RKO (cell line): ENCODE data around the gene TIMM23.
A peak's percentile ranks its signal among the peaks of the same experiment; 100 is the strongest.
"Not testable (repeated sequence)": the region's sequence is repeated elsewhere in the genome, so short reads cannot be mapped to it uniquely, and the experiment has no call there.

Experiments used
- DNase-seq: peaks from one replicate; pipeline ENCODE4 v3.0.0-alpha.2; 2016; ENCODE audit warnings: low spot score

The TIMM23 gene, protein sequence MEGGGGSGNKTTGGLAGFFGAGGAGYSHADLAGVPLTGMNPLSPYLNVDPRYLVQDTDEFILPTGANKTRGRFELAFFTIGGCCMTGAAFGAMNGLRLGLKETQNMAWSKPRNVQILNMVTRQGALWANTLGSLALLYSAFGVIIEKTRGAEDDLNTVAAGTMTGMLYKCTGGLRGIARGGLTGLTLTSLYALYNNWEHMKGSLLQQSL

GRCh38 chr10:45972106-45972812 is at the start of gene TIMM23:
TIMM23 (plus strand) TSS chr10:45972489; CDS start chr10:45972625, 136 bp downstream.
- DNase-seq, result peak; percentile 94

DNA sequence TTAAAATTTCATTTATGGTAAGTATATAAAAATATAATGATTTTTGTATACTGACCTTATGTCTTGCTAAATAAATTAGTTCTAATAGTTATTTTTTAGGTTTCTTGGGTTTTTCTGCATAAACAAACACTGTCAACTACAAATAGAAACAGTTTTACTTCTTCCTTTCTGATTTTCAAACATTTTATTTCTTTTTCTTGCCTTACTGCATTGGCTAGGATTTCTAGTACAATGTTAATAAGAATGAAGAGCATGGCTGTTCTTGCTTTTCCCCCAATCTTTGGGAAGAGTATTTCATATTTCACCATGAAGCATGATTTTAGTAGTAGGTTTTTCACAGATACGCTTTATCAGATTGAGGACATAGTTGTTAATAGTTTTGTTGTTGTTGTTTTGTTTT is 45.5 kb upstream of the TIMM23 start:
- not testable (repeated sequence) for DNase-seq

- not testable (repeated sequence) for DNase-seq
These were observed 41.0 kb upstream of the TIMM23 start for GRCh38 chr10:45931305-45931704.

GRCh38 chr10:45934788-45935187 is 37.5 kb upstream of the TIMM23 start:
- DNase-seq, result not testable (repeated sequence)

DNA sequence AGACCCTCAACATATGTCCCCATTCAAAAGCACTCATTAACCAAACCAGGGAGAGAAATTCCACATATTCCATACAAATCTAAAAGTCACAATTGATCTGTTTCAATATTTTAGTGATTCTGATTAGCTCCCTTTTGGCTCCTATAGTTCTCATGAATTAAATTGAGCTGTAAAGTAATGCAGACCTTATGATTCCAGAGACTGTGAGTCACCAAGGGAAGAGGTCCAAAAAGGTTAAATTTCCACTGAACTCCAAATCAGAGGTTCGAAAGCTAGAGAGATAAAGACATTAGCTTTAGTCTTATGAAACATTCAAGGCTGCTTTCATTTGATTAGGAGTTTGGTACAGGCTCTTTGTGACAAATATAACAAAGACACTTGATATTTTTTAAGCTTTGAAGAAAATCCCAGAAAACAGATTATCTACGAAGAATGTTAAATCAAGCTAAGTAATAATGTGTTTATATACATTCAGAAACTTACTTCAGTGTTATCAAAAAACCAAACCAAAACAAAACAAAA is 33.1 kb upstream of the TIMM23 start:
- DNase-seq, result not testable (repeated sequence)

DNA sequence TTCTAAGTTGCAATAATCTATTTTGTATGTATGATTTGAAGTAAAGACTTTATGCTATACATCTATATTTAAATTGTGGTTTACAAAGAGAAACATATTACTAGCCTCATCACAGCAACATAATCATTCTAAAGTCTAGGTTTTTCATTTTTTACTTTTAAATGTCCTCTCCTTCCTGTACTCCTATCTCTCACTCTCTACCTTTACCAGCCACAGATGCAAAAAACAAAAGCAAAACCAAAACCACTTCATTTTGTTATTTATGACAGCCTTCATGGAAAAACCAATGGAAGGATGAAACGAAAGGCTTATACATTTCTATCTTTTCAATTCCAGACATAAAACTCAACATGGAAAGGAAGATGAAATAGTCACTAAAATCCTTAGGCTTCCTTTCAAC is 31.1 kb upstream of the TIMM23 start:
- not testable (repeated sequence) for DNase-seq

- DNase-seq, result not testable (repeated sequence)
These were observed 26.8 kb upstream of the TIMM23 start for GRCh38 chr10:45945476-45945875.

- not testable (repeated sequence) for DNase-seq
These were observed 24.9 kb upstream of the TIMM23 start for GRCh38 chr10:45947363-45947762.

DNA sequence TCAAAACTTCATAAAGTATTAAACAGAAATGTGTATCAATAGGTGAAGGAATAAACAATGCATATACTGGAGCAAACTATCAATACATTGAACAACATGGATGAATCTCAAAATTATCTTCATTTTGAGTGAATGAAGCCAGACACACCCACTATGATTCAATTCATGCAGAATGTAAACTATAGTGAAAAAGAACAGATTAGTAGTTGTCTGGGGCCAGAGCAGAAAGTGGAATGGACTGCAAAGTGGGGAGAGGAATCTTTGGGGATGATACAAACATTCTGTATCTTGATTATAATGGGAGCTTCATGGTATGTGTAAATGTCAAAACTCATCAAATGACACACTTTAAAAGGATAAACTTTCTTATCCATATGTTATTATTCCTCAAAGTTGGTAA is 23.5 kb upstream of the TIMM23 start:
- DNase-seq, result not testable (repeated sequence)

- not testable (repeated sequence) for DNase-seq
These were observed 17.9 kb upstream of the TIMM23 start for GRCh38 chr10:45954367-45954766.

- DNase-seq, result not testable (repeated sequence)
These were observed 15.7 kb upstream of the TIMM23 start for GRCh38 chr10:45956634-45957033.

DNA sequence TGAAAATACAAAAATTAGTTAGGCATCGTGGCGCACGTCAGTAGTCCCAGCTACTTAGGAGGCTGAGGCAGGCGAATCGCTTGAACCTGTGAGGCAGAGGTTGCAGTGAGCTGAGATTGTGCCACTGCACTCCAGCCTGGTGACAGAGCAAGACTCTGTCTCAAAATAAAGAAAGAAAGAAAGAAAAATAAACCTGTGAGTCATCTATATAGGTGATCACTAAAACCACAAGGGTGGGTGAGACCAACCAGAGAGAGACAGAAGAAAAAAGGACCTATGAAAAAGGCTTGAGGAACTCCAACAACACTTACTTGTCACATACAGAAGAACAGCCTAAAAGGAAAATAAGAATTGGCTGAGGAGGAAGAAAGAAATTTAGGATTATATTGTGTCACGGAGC is 14.4 kb upstream of the TIMM23 start:
- DNase-seq, result not testable (repeated sequence)

- not testable (repeated sequence) for DNase-seq
These were observed 9.4 kb upstream of the TIMM23 start for GRCh38 chr10:45962686-45963452.

- peak; percentile 20 for DNase-seq
These were observed 1.3 kb upstream of the TIMM23 start for GRCh38 chr10:45971019-45971418.

GRCh38 chr10:45971742-45972105 is 565 bp upstream of the TIMM23 start:
- DNase-seq, result peak; percentile 67

DNA sequence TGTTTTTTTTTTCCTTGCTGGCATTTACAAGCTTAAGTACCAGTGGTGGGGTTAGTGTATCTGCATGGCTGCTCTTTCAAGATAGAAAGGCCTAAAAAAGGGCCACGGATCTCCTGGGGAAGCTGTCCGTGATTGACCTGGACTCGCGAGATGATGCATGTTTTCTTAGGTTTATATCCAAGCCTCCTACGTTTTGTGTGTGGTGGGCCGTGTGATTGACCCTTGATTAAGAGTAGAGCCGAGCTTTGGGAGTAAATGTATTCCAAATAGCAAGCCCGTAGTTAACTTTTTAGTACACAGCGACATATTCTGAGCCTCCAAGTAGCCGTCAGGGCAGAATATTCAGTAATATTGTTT is 502 bp downstream of the TIMM23 start:
- peak; percentile 34 for DNase-seq

- not testable (repeated sequence) for DNase-seq
These were observed 1.8 kb downstream of the TIMM23 start for GRCh38 chr10:45974041-45974440.

GRCh38 chr10:45978554-45978953 is 6.3 kb downstream of the TIMM23 start:
- DNase-seq, result not testable (repeated sequence)

DNA sequence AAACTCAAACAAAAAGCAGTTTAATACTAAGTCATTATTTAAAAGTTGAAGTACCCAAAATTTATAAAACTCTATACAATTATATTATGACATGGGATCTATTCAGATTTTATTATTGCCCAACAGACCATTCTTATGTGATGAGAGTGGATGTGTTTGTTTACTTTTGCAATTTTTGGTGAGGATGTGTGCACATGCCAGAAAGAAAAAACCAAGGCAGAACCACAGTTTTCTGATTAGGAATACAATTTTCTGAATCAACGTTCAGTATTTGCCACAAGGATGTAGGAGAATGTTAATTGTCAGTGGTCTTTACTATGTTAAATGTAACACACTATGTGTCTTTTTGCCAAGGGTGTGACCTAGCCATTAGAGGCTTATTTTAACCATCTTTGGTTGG is 9.1 kb downstream of the TIMM23 start:
- not testable (repeated sequence) for DNase-seq

- DNase-seq, result peak; percentile 72
These were observed 11.4 kb downstream of the TIMM23 start for GRCh38 chr10:45983538-45984186.

DNA sequence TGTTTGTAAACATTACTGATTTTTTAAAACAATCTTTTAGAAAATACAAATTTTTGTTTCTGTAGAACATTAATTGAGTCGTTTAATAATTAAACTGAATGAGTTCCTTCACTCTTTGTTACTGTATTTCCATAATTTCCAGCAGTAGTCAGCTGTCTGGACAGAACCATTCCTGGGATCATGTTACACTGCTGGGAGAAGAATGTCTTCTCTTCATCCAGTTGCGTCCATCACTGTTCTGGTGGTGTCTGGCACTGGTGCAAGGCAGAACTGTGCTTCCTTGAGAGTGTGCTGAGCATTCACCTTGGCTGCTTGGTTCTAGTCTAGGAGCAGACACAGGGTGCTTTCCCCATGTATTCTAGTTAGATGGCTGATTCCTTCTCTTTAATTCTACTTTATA is 12.2 kb downstream of the TIMM23 start:
- not testable (repeated sequence) for DNase-seq

DNA sequence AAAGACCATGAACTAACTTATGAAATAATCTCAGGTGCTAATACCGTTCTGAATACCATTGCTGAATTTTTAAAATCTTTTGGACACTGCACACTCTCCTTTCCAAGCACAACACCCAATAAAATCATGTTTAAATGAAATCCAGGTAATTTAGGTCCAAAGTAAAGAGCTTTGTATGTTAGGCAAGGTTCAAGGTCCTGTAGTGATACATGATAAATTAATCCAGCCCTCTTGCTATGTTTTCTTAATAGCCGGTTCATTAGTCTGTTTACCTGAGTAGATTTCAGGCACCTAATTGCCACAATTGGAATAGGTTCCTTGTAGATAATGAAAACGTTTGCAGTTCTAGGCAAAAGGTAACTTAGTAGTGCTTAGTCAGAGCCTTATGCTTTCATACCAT is 13.3 kb downstream of the TIMM23 start:
- not testable (repeated sequence) for DNase-seq
